IMR-90 (cell line): Measurements from ENCODE around the gene ABHD15. TPM values are rescaled to one million over a fixed set of nuclear protein-coding genes. Genes with fewer than 3 reads are reported as not detected.

Experiments
- ATAC-seq: fragments of 200-7000 bp; cut with Tn5 transposase; 2 replicates; pipeline ENCODE4 v1.9.1; 2020; ENCODE audit warnings: low read depth, mild to moderate bottlenecking, moderate library complexity
- BruUV-seq: library from RNA; stranded (reverse); fragments of 400-500 nt; replicated peaks from 2 replicates; lab custom pipeline; 2021; lab: Mats Ljungman, UMichigan
- CTCF ChIA-PET: fragments of 300-600 bp; formaldehyde crosslinking; extraction: SDS; loops from one replicate; lab custom pipeline; 2021; ENCODE audit warnings: antibody characterized with exemption; lab: Yijun Ruan, JAX
- POLR2A ChIA-PET: fragments of 300-600 bp; sonication (Branson Sonifier 250); formaldehyde crosslinking; loops from one replicate; lab custom pipeline; 2022; ENCODE audit warnings: antibody characterized with exemption; ENCODE audit not compliant: unreplicated experiment; lab: Charles Lee
- DNase-seq: peaks from one replicate; pipeline ENCODE4 v3.0.0; 2013
- H2AFZ ChIP-seq: replicated peaks from 2 replicates; pipeline ENCODE3; 2013; ENCODE audit warnings: low read length, mild to moderate bottlenecking; ENCODE audit not compliant: poor library complexity
- H2AK5ac ChIP-seq: 2 replicates; pipeline ENCODE4 v1.6.1; 2013; ENCODE audit warnings: low read depth, low read length, inconsistent platforms
- H2AK9ac ChIP-seq: replicated peaks from 2 replicates; pipeline ENCODE3; 2013; ENCODE audit warnings: mild to moderate bottlenecking, low read depth, low read length, moderate library complexity; ENCODE audit not compliant: poor library complexity
- H2BK120ac ChIP-seq: 2 replicates; pipeline ENCODE4 v1.6.1; 2013; ENCODE audit warnings: low read depth, low read length, inconsistent platforms
- H2BK15ac ChIP-seq: 3 replicates; pipeline ENCODE4 v1.6.1; 2013; ENCODE audit warnings: low read depth, low read length, inconsistent platforms
- H2BK20ac ChIP-seq: 2 replicates; pipeline ENCODE4 v1.6.1; 2013; ENCODE audit warnings: low read depth, mild to moderate bottlenecking, inconsistent platforms, low read length, moderate library complexity
- H2BK5ac ChIP-seq: 2 replicates; pipeline ENCODE4 v1.6.1; 2013; ENCODE audit warnings: mild to moderate bottlenecking, low read depth, low read length, inconsistent platforms; ENCODE audit not compliant: poor library complexity, severe bottlenecking
- H3K14ac ChIP-seq: replicated peaks from 2 replicates; pipeline ENCODE4 v1.6.1; 2013; ENCODE audit warnings: low read depth, low read length, inconsistent platforms
- H3K18ac ChIP-seq: 2 replicates; pipeline ENCODE4 v1.6.1; 2013; ENCODE audit warnings: low read depth, low read length, control low read depth
- H3K23ac ChIP-seq: 2 replicates; pipeline ENCODE4 v1.6.1; 2013; ENCODE audit warnings: low read depth, low read length, inconsistent platforms
- H3K27ac ChIP-seq: 2 replicates; pipeline ENCODE4 v1.5.1; 2013; ENCODE audit warnings: mild to moderate bottlenecking, control low read depth, low read length; ENCODE audit not compliant: insufficient read depth
- H3K27me3 ChIP-seq: 2 replicates; pipeline ENCODE4 v1.6.1; 2013; ENCODE audit warnings: low read length; ENCODE audit not compliant: control insufficient read depth, insufficient read depth
- H3K36me3 ChIP-seq: 2 replicates; pipeline ENCODE4 v1.6.1; 2013; ENCODE audit warnings: low read length, mixed read lengths; ENCODE audit not compliant: control insufficient read depth, insufficient read depth
- H3K4ac ChIP-seq: 2 replicates; pipeline ENCODE4 v1.6.1; 2013; ENCODE audit warnings: low read depth, low read length, inconsistent platforms
- H3K4me1 ChIP-seq: 2 replicates; pipeline ENCODE4 v1.6.1; 2013; ENCODE audit warnings: low read length, mixed read lengths; ENCODE audit not compliant: control insufficient read depth, insufficient read depth
- H3K4me2 ChIP-seq: 2 replicates; pipeline ENCODE4 v1.6.1; 2013; ENCODE audit warnings: low read depth, mild to moderate bottlenecking, control low read depth, low read length, moderate library complexity
- H3K4me3 ChIP-seq: 2 replicates; pipeline ENCODE4 v1.5.1; 2013; ENCODE audit warnings: low read depth, mild to moderate bottlenecking, control low read depth, low read length, moderate library complexity; ENCODE audit not compliant: insufficient read depth
- H3K56ac ChIP-seq: 2 replicates; pipeline ENCODE4 v1.6.1; 2013; ENCODE audit warnings: low read length, inconsistent platforms; ENCODE audit not compliant: insufficient read depth; ENCODE audit errors: extremely low read depth
- H3K79me1 ChIP-seq, 2 experiments: 2 replicates each; pipeline ENCODE4 v1.6.1; 2013; ENCODE audit warnings: low read length in 2 of 2, inconsistent platforms in 1 of 2, low read depth in 1 of 2
- H3K9ac ChIP-seq: 2 replicates; pipeline ENCODE4 v1.6.1; 2013; ENCODE audit warnings: low read depth, low read length, control low read depth
- H3K9me1 ChIP-seq: 2 replicates; pipeline ENCODE4 v1.6.1; 2013; ENCODE audit warnings: low read length, inconsistent platforms; ENCODE audit not compliant: insufficient read depth
- H3K9me3 ChIP-seq: 2 replicates; pipeline ENCODE4 v1.6.1; 2013; ENCODE audit warnings: low read length; ENCODE audit not compliant: control insufficient read depth, insufficient read depth
- H4K20me1 ChIP-seq: 2 replicates; pipeline ENCODE4 v1.6.1; 2013; ENCODE audit warnings: low read length, inconsistent platforms; ENCODE audit not compliant: insufficient read depth
- H4K5ac ChIP-seq: 2 replicates; pipeline ENCODE4 v1.6.1; 2013; ENCODE audit warnings: mild to moderate bottlenecking, low read depth, low read length, control low read depth
- H4K8ac ChIP-seq, 2 experiments: 2 replicates each; pipeline ENCODE4 v1.6.1; 2013; ENCODE audit warnings: low read depth in 2 of 2, low read length in 2 of 2, control low read depth in 1 of 2, inconsistent platforms in 1 of 2
- H4K91ac ChIP-seq: 2 replicates; pipeline ENCODE4 v1.6.1; 2013; ENCODE audit warnings: low read depth, low read length, inconsistent platforms; ENCODE audit not compliant: insufficient read depth
- MAZ ChIP-seq: IDR thresholded peaks from 2 replicates; pipeline ENCODE4 v1.6.1; 2012; ENCODE audit warnings: low read depth, mild to moderate bottlenecking, low read length, improper control_type of control experiment, moderate library complexity, borderline replicate concordance
- WGBS, 2 experiments: methylation state at CpG; one replicate each; pipeline versions ENCODE4 v1.1.5 to v1.1.7; 2013; ENCODE audit warnings: missing lambda C conversion rate in 2 of 2; ENCODE audit not compliant: insufficient read length in 1 of 2; ENCODE audit errors: extremely low coverage in 2 of 2; 5-methylcytosine and 5-hydroxymethylcytosine counted together
- dilution Hi-C: fragments of 300-500 bp; cut with HindIII; formaldehyde crosslinking; loops from one replicate; pipeline ENCODE4 v1.14.3; 2018; ENCODE audit warnings: low sequenced_read_pairs; ENCODE audit not compliant: unreplicated experiment
- in situ Hi-C: fragments of 300-500 bp; cut with MboI; formaldehyde crosslinking; loops from 3 replicates; pipeline ENCODE4 v1.14.3; 2019; ENCODE audit warnings: low sequenced_read_pairs, inconsistent platforms, mixed read lengths
- intact Hi-C: fragments of 100-400 bp; cut with micrococcal nuclease; formaldehyde crosslinking; loops from 2 replicates; pipeline ENCODE4 v1.10.0; 2022
- polyA plus RNA-seq, 3 experiments: library from polyadenylated mRNA; depleted of rRNA; stranded (reverse); fragments of >200 nt; gene quantifications; 2 replicates each; pipeline ENCODE4 v1.2.3, GENCODE V29; 2012; ENCODE audit warnings: low replicate concordance in 1 of 3
- total RNA-seq: library from RNA; depleted of rRNA; stranded (reverse); fragments of >200 nt; gene quantifications from 2 replicates; pipeline ENCODE4 v1.2.3, GENCODE V29; 2012

The ABHD15 gene
- total and polyA plus RNA-seq, 2 of the 4 experiments (the other 2 are of a cell fraction), result 3.2 to 4.6 TPM

- Histone ChIP-seq H3K23ac (no peak overlapping the region), H3K9me3 (no peaks in the 10 kb centered on the region), H2BK5ac (no peak overlapping the region), H3K79me1 (peaks cover 2 to 12% of the 10 kb centered on the region in 2 experiments; a peak in 2 of 4 replicates), H2BK15ac (no peak overlapping the region), H3K18ac (no peak overlapping the region), H3K56ac (no peak overlapping the region), H2AK5ac (no peak overlapping the region), H3K4ac (no peak overlapping the region), H2BK20ac (no peak overlapping the region), H3K9ac (no peak overlapping the region), H2AFZ (no peak overlapping the region), H4K8ac (no peak overlapping the region), H4K20me1 (no peaks in the 10 kb centered on the region), H3K27ac (no peak overlapping the region), H3K27me3 (no peaks in the 10 kb centered on the region), H3K4me2 (no peak overlapping the region), H3K14ac (no peak overlapping the region), H3K36me3 (peaks cover 7% of the 10 kb centered on the region; the same call in 1 of the 2 replicates), H2BK120ac (no peak overlapping the region), H3K9me1 (peaks cover 2% of the 10 kb centered on the region; the same call in 1 of the 2 replicates), H3K4me1 (no peaks in the 10 kb centered on the region; the same call in 1 of the 2 replicates), H3K4me3 (no peak overlapping the region), H2AK9ac (no peak overlapping the region), H4K91ac (no peak overlapping the region), H4K5ac (no peak overlapping the region)
- DNase-seq (no peak), ATAC-seq (no peak)
- 98% methylated on average over 8 of the region's 18 CpGs; no CpG with 5 or more reads in 1 of the 2 experiments for WGBS, 2 experiments
- ChIA-PET CTCF (no interaction called here), POLR2A (no interaction called here)
- TF ChIP-seq MAZ, result no peak
- intact Hi-C loops, result loop anchor here (10.0 kb wide), 1 partner anchor 418 kb away; no protein-coding TSS in a partner anchor
- in situ Hi-C loops, result no loop called here
- BruUV-seq, result no TSS peak
- dilution Hi-C loops, result no loop called here
Observed at GRCh38 chr17:29562615-29563014, 4.2 kb downstream of the ABHD15 start.
